Osteoblast (primary cell): ENCODE results near the gene TSSK6. TPM values are rescaled to one million over a fixed set of nuclear protein-coding genes. Genes with fewer than 3 reads are reported as not detected.

Experiments
- DNase-seq: peaks from one replicate; pipeline ENCODE4 v3.0.0; 2011; ENCODE audit warnings: low spot score, mixed read lengths; ENCODE audit not compliant: insufficient read length; ENCODE audit errors: missing footprints
- H2AFZ ChIP-seq: 2 replicates; pipeline ENCODE4 v1.6.0; 2011; ENCODE audit warnings: mild to moderate bottlenecking, low read length
- H3K27ac ChIP-seq: 2 replicates; pipeline ENCODE4 v1.5.1; 2011; ENCODE audit warnings: mild to moderate bottlenecking, low read depth, low read length, moderate library complexity
- H3K27me3 ChIP-seq: 2 replicates; pipeline ENCODE4 v1.6.0; 2012; ENCODE audit warnings: mild to moderate bottlenecking, control low read depth, inconsistent platforms, low read length, moderate library complexity; ENCODE audit not compliant: insufficient read depth
- H3K36me3 ChIP-seq: 2 replicates; pipeline ENCODE4 v1.5.1; 2011; ENCODE audit warnings: mild to moderate bottlenecking, low read length, control low read depth, moderate library complexity; ENCODE audit not compliant: insufficient read depth
- H3K4me1 ChIP-seq: 2 replicates; pipeline ENCODE4 v1.5.1; 2011; ENCODE audit warnings: mild to moderate bottlenecking, low read length, control low read depth, moderate library complexity; ENCODE audit not compliant: insufficient read depth
- H3K4me2 ChIP-seq: 2 replicates; pipeline ENCODE4 v1.6.0; 2011; ENCODE audit warnings: mild to moderate bottlenecking, low read length; ENCODE audit not compliant: insufficient read depth
- H3K4me3 ChIP-seq: fragments of 200-600 bp; sonication (generic); 3 replicates; pipeline ENCODE4 v1.5.1; 2012; ENCODE audit warnings: mild to moderate bottlenecking, low read length, inconsistent platforms; ENCODE audit not compliant: insufficient read depth
- H3K79me2 ChIP-seq: 2 replicates; pipeline ENCODE4 v1.6.0; 2012; ENCODE audit warnings: mild to moderate bottlenecking, low read length, control low read depth, inconsistent platforms; ENCODE audit not compliant: insufficient read depth
- H3K9me3 ChIP-seq: 2 replicates; pipeline ENCODE4 v1.5.1; 2011; ENCODE audit warnings: low read depth, low read length, control low read depth
- H4K20me1 ChIP-seq: 2 replicates; pipeline ENCODE4 v1.6.0; 2012; ENCODE audit warnings: mild to moderate bottlenecking, low read length, control low read depth; ENCODE audit not compliant: insufficient read depth
- total RNA-seq: library from RNA; depleted of rRNA; stranded (reverse); fragments of >200 nt; gene quantifications from 2 replicates; pipeline ENCODE4 v1.2.3, GENCODE V29; 2012
- TF ChIP-seq, protein P1 (sequence below): IDR thresholded peaks from 2 replicates; pipeline ENCODE4 v1.5.1; 2011; ENCODE audit warnings: mild to moderate bottlenecking, low read depth, low read length, moderate library complexity; ENCODE audit errors: extremely low read depth

Gene TSSK6
- total RNA-seq, 1 donor = 4.3 TPM

DNA sequence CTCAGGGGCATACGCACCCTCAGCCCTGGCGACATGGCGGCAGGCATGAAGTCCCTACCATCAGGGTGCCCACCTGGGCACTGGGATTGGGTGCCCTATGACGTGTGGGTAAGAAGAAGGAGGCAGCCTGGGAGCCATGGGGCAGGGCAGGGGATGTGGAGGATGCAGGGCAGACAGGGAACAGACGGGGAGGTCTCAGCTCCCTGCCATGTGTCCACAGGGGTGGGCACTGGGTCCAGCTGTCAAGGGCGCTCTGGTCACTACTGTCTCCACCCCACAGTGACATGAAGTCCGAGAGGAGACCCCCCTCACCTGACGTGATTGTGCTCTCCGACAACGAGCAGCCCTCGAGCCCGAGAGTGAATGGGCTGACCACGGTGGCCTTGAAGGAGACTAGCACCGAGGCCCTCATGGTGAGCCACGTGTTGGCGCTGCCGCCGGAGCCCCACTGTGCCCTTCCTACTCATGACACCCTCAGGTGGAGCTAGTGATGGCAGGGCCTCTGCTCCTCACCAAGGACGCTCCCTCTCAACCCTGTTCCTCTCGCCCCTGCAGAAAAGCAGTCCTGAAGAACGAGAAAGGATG is 23.2 kb downstream of the TSSK6 start:
- Histone ChIP-seq H3K79me2 (peaks cover 79% of the 10 kb centered on the region), H3K36me3 (peaks cover 38% of the 10 kb centered on the region), H3K4me1 (peaks cover 29% of the 10 kb centered on the region), H3K4me3 (no peak overlapping the region), H2AFZ (no peak overlapping the region), H3K4me2 (no peak overlapping the region), H3K27me3 (no peaks in the 10 kb centered on the region), H3K9me3 (no peaks in the 10 kb centered on the region), H3K27ac (no peak overlapping the region), H4K20me1 (peaks cover 22% of the 10 kb centered on the region)
- DNase-seq = peak; percentile 6
- TF ChIP-seq, protein P1, sequence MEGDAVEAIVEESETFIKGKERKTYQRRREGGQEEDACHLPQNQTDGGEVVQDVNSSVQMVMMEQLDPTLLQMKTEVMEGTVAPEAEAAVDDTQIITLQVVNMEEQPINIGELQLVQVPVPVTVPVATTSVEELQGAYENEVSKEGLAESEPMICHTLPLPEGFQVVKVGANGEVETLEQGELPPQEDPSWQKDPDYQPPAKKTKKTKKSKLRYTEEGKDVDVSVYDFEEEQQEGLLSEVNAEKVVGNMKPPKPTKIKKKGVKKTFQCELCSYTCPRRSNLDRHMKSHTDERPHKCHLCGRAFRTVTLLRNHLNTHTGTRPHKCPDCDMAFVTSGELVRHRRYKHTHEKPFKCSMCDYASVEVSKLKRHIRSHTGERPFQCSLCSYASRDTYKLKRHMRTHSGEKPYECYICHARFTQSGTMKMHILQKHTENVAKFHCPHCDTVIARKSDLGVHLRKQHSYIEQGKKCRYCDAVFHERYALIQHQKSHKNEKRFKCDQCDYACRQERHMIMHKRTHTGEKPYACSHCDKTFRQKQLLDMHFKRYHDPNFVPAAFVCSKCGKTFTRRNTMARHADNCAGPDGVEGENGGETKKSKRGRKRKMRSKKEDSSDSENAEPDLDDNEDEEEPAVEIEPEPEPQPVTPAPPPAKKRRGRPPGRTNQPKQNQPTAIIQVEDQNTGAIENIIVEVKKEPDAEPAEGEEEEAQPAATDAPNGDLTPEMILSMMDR = no peak

DNA sequence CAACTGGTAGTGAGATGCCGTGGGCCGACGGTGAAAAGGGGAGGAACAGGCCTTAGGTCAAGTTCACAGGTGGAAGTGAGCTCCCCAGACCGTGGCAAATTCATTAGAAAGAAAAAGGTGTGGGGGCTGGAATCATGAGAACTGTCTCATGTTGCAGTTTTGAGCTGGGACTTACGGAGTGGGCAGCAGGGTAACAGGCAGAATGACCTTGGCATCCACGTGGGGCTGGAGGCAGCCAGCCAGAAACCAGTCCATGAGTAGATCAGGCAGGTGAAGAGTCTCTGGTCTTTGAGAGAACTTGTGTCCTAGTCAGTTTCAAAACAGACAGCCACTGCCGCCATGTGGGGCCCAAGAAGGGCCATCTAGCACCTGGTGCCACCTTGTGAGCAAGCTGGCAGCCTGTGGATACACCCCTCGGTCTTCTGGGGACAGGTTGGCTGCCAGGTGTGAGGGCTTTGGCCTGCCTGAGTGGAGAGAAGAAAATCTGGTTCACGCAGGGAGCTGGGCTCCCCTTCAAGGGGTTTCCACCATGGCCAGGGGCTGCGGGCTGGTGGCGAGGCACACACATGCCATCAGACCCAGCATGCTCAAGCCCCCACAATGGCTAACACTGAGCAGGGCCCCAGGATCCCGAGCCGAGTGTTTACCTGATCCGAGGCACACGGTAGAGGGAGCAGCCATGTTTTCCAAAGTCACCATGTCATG is 23.9 kb downstream of the TSSK6 start:
- Histone ChIP-seq H3K4me3 (no peak overlapping the region), H3K4me2 (no peak overlapping the region), H3K9me3 (no peaks in the 10 kb centered on the region), H3K4me1 (peaks cover 29% of the 10 kb centered on the region), H3K36me3 (peaks cover 33% of the 10 kb centered on the region), H3K27me3 (no peaks in the 10 kb centered on the region), H4K20me1 (peaks cover 22% of the 10 kb centered on the region), H3K79me2 (peaks cover 82% of the 10 kb centered on the region), H2AFZ (no peak overlapping the region), H3K27ac (no peak overlapping the region)
- DNase-seq = peak; percentile 75
- TF ChIP-seq, protein P1 = no peak

DNA sequence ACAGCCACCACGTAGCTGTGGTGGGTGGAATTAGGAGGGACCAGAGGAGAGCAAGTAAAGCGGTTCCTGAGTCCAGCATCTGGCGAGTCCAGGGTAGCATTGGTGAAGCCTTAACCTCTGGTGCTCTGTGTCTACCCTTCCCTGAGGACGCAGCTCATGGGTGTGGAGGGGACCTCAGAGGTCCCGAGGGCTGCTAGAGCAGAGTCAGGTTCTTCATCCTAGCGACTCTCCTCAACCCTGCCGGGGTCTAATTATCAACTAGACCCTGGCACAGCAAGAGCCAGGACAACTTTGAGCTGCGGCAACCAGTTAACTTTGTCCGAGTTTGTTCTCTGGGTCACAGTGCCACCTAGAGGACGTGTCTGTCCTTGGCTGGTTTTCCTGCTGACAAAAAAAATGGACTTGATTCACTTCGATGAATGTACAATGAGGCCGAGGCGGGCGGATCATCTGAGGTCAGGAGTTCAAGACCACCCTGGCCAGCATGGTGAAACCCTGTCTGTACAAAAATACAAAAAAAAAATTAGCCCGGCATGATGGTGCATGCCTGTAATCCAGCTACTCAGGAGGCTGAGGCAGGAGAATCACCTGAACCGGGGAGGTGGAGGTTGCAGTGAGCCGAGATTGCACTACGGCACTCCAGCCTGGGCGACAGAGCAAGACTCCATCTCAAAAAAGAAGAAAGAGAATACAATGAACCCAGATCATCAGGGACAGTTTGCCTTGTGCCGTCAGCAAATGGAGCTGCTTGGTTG is 25.0 kb downstream of the TSSK6 start:
- Histone ChIP-seq H3K4me2 (peak overlapping the region; percentile 64), H3K79me2 (peaks cover 82% of the 10 kb centered on the region)

More for the DNA sequence above, 25.0 kb downstream of the TSSK6 start:
- Histone ChIP-seq H4K20me1 (peaks cover 22% of the 10 kb centered on the region), H3K36me3 (peaks cover 24% of the 10 kb centered on the region), H2AFZ (no peak overlapping the region), H3K27me3 (no peaks in the 10 kb centered on the region), H3K27ac (peak overlapping the region; percentile 91), H3K4me3 (peak overlapping the region; percentile 28), H3K9me3 (no peaks in the 10 kb centered on the region), H3K4me1 (peaks cover 33% of the 10 kb centered on the region)
- DNase-seq = peak; percentile 98
- TF ChIP-seq, protein P1 = peak; percentile 84
